ENCODE data around the gene FBXL14. TPM values are rescaled to one million over a fixed set of nuclear protein-coding genes. Genes with fewer than 3 reads are reported as not detected.

FBXL14 gene
- polyA plus RNA-seq, 1 of the 3 experiments (the other 2 are of a cell fraction), result 11.3 TPM

DNA sequence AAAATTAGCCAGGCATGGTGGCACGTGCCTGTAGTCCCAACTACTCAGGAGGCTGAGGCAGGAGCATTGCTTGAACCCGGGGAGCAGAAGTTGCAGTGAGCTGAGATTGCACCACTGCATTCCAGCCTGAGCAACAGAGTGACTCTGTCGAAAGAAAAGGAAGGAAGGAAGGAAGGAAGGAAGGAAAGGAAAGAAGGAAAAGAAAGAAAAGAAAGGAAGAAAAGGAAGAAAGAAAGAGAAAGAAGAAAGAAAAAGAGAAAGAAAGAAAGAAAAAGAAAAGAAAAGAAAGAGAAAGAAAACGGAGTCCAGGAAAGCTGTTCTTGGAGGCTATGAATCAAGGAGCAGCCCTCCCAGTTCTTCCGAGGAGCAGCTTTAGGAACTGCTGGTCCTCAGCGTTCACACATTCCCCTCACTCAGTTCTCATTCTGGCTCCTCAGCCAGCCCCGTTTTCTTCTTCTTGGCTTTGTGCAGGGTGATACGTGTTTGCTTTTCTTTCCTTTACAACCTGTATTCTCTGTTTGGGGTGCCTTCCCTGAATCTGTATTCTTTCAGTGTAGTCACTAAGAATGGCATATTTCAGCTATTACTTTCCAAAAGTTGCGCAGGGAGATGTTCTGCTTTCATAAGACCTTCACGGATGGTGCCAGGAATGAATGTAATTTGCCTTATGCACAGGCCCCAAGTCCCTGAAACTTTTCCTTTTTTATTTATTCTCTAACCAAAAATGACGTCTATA, 12.2 kb downstream of the FBXL14 start:
- Histone ChIP-seq H3K4me2 (peak overlapping the region; percentile 38; the same call in 1 of the 2 replicates), H3K79me2 (ENCODE audit: insufficient read depth) (peaks cover 96% of the 10 kb centered on the region), H3K9ac (no peak overlapping the region), H3K27ac (ENCODE audit: low read depth in 2 of 2, low read length in 1 of 2) (peak overlapping the region in 1 of 2 experiments; percentile 33; a peak in 2 of 4 replicates), H3K27me3 (ENCODE audit: insufficient read depth) (no peaks in the 10 kb centered on the region), H2AFZ (ENCODE audit: low read depth) (no peak overlapping the region), H3F3A (replicated peaks; ENCODE audit: insufficient read depth) (peaks cover 28% of the 10 kb centered on the region), H3K9me2 (no peaks in the 10 kb centered on the region), H3K9me3 (no peaks in the 10 kb centered on the region), H3K4me3 (ENCODE audit: low read depth in 2 of 2, low read length in 1 of 2) (no peak overlapping the region), H3K36me3 (replicated peaks in 1 of 2; ENCODE audit: control insufficient read depth in 1 of 2, insufficient read depth in 2 of 2, low read length in 1 of 2) (no peaks in the 10 kb centered on the region), H3K4me1 (ENCODE audit: control insufficient read depth in 1 of 2, insufficient read depth in 2 of 2, low read depth in 1 of 2, low read length in 1 of 2) (peaks cover under 1 to 30% of the 10 kb centered on the region in 2 experiments; a peak in 3 of 4 replicates), H4K20me1 (ENCODE audit: insufficient read depth) (peaks cover 6% of the 10 kb centered on the region)
- 89% methylated on average over 11 of the region's 11 CpGs for WGBS (ENCODE audit: low lambda C conversion rate)
- TF ChIP-seq FOXM1 (IDR thresholded peaks at IDR 0.05; ENCODE audit: low read depth), result no peak
- TF ChIP-seq GABPA (IDR thresholded peaks at IDR 0.05; ENCODE audit: low read depth), result no peak
- TF ChIP-seq, protein P1, sequence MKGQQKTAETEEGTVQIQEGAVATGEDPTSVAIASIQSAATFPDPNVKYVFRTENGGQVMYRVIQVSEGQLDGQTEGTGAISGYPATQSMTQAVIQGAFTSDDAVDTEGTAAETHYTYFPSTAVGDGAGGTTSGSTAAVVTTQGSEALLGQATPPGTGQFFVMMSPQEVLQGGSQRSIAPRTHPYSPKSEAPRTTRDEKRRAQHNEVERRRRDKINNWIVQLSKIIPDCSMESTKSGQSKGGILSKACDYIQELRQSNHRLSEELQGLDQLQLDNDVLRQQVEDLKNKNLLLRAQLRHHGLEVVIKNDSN (IDR thresholded peaks at IDR 0.05; ENCODE audit: borderline replicate concordance, low read depth), result no peak
- no peak for TF ChIP-seq NRF1 (IDR thresholded peaks at IDR 0.05; ENCODE audit: low read depth, low read length)
- no peak for TF ChIP-seq MXI1 (IDR thresholded peaks at IDR 0.05; ENCODE audit: low read depth, low read length)
- TF ChIP-seq, protein P2, sequence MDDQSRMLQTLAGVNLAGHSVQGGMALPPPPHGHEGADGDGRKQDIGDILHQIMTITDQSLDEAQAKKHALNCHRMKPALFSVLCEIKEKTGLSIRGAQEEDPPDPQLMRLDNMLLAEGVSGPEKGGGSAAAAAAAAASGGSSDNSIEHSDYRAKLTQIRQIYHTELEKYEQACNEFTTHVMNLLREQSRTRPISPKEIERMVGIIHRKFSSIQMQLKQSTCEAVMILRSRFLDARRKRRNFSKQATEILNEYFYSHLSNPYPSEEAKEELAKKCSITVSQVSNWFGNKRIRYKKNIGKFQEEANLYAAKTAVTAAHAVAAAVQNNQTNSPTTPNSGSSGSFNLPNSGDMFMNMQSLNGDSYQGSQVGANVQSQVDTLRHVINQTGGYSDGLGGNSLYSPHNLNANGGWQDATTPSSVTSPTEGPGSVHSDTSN (IDR thresholded peaks at IDR 0.05), result no peak
- TF ChIP-seq MEF2A (IDR thresholded peaks at IDR 0.05; ENCODE audit: borderline replicate concordance, low read depth), result no peak
- TF ChIP-seq TEAD4 (IDR thresholded peaks at IDR 0.05; ENCODE audit: borderline replicate concordance, insufficient read depth), result no peak
- TF ChIP-seq CTCF (IDR thresholded peaks at IDR 0.05), result no peak
- no peak for TF ChIP-seq YY1 (IDR thresholded peaks at IDR 0.05; ENCODE audit: low read depth)
- TF ChIP-seq TCF12 (IDR thresholded peaks at IDR 0.05), result no peak
- no peak for TF ChIP-seq IRF3 (IDR thresholded peaks at IDR 0.05; ENCODE audit: low read depth, low read length)
- TF ChIP-seq FOXJ3 (CRISPR knock-in tag; IDR thresholded peaks at IDR 0.05), result no peak
- TF ChIP-seq TAF1 (IDR thresholded peaks at IDR 0.05; ENCODE audit: borderline replicate concordance, low read depth, low read length), result no peak
- TF ChIP-seq ELF1 (IDR thresholded peaks at IDR 0.05), result no peak
- no peak for TF ChIP-seq SMC3 (IDR thresholded peaks at IDR 0.05; ENCODE audit: low read depth, low read length)
- TF ChIP-seq CHD2 (IDR thresholded peaks at IDR 0.05; ENCODE audit: low read length, partially characterized antibody), result no peak
- TF ChIP-seq, protein P3, sequence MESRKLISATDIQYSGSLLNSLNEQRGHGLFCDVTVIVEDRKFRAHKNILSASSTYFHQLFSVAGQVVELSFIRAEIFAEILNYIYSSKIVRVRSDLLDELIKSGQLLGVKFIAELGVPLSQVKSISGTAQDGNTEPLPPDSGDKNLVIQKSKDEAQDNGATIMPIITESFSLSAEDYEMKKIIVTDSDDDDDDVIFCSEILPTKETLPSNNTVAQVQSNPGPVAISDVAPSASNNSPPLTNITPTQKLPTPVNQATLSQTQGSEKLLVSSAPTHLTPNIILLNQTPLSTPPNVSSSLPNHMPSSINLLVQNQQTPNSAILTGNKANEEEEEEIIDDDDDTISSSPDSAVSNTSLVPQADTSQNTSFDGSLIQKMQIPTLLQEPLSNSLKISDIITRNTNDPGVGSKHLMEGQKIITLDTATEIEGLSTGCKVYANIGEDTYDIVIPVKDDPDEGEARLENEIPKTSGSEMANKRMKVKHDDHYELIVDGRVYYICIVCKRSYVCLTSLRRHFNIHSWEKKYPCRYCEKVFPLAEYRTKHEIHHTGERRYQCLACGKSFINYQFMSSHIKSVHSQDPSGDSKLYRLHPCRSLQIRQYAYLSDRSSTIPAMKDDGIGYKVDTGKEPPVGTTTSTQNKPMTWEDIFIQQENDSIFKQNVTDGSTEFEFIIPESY (IDR thresholded peaks at IDR 0.05; ENCODE audit: borderline replicate concordance, low read depth), result no peak
- no peak for TF ChIP-seq EZH2phosphoT487 (IDR thresholded peaks at IDR 0.05; ENCODE audit: borderline replicate concordance, low read depth)
- no peak for DNase-seq
- ChIA-PET CTCF (interaction anchor here (1.2 to 12.2 kb wide), 11 partner anchors 11 to 829 kb away, joined by 4 to 268 read pairs (median 13); partner anchors contain the start of genes FBXL14 and RAD52), POLR2A (interaction anchor here (1.3 kb wide), 1 partner anchor 464 kb away, joined by 3 read pairs; no protein-coding TSS in a partner anchor)
